Breast epithelium (tissue), 4 donors: ENCODE data around the gene CIAO3. TPM values are rescaled to one million over a fixed set of nuclear protein-coding genes. Genes with fewer than 3 reads are reported as not detected.

ENCODE experiments used
- DNase-seq, 2 donors: peaks; one replicate each; pipeline ENCODE4 v3.0.0-alpha.2; 2019; ENCODE audit warnings: low spot score in 2 of 2
- H3K27ac ChIP-seq, 2 donors: fragments of 200-600 bp; sonication (generic) in 1 of 2; one replicate each; pipeline ENCODE4 v1.5.1; 2016 to 2019; ENCODE audit warnings: mild to moderate bottlenecking in 1 of 2
- H3K27me3 ChIP-seq, 2 donors: fragments of 200-600 bp; sonication (generic) in 1 of 2; one replicate each; pipeline versions ENCODE4 v1.5.1 to v1.6.0; 2017 to 2019; ENCODE audit warnings: control low read depth in 1 of 2, mild to moderate bottlenecking in 1 of 2
- H3K36me3 ChIP-seq: fragments of 200-600 bp; one replicate; pipeline ENCODE4 v1.5.1; 2019
- H3K4me1 ChIP-seq, 2 donors: fragments of 200-600 bp; sonication (generic); one replicate each; pipeline ENCODE4 v1.5.1; 2016 to 2019; ENCODE audit warnings: control low read depth in 1 of 2
- H3K4me3 ChIP-seq, 3 donors: fragments of 200-600 bp; sonication (generic); 1 replicate in 2 of 3; 2 replicates in 1 of 3; pipeline ENCODE4 v1.5.1; 2016 to 2019; ENCODE audit warnings: mild to moderate bottlenecking in 3 of 3, moderate library complexity in 2 of 3
- H3K9me3 ChIP-seq, 2 donors: fragments of 200-600 bp; sonication (generic) in 1 of 2; one replicate each; pipeline ENCODE4 v1.5.1; 2016 to 2019; ENCODE audit warnings: control low read depth in 1 of 2
- CTCF ChIP-seq, 3 donors: fragments of 450-650 bp; IDR thresholded peaks; one replicate each; pipeline ENCODE4 v1.5.1; 2016 to 2017; ENCODE audit warnings: antibody characterized with exemption in 3 of 3, mild to moderate bottlenecking in 3 of 3, moderate library complexity in 3 of 3
- POLR2A ChIP-seq: fragments of 450-650 bp; IDR thresholded peaks from one replicate; pipeline ENCODE4 v1.6.1; 2016; ENCODE audit warnings: antibody characterized with exemption, mild to moderate bottlenecking, moderate library complexity
- POLR2AphosphoS5 ChIP-seq, 3 donors: sonication (generic); formaldehyde crosslinking; IDR thresholded peaks; one replicate each; pipeline ENCODE4 v1.6.1; 2017; ENCODE audit warnings: antibody characterized with exemption in 3 of 3
- intact Hi-C: fragments of 100-400 bp; cut with DNase I; formaldehyde crosslinking; loops from one replicate; pipeline ENCODE4 v1.15.1; 2023; ENCODE audit warnings: low total_unique reads
- total RNA-seq, 3 donors: library from RNA; depleted of rRNA; stranded (reverse); fragments of >200 nt; gene quantifications; one replicate each; pipeline ENCODE4 v1.1.0, GENCODE V29; 2016

Gene CIAO3
- total RNA-seq, 3 donors from 2014 or later = 23.0 to 43.2 (median 41.6) TPM

- H3K27ac ChIP-seq = no peak overlapping the region
- no peaks in the 10 kb centered on the region for H3K36me3 ChIP-seq
- no peak for DNase-seq
- TF ChIP-seq CTCF (IDR thresholded peaks at IDR 0.05) (no peak), POLR2AphosphoS5 (IDR thresholded peaks at IDR 0.05) (no peak), POLR2A (no peak)
- H3K9me3 ChIP-seq = no peaks in the 10 kb centered on the region
- H3K4me1 ChIP-seq = peaks cover 0 to 6% of the 10 kb centered on the region in 2 donors
- H3K27me3 ChIP-seq = peaks cover 24 to 76% of the 10 kb centered on the region in 2 donors
- intact Hi-C loops = no loop called here
- no peak overlapping the region for H3K4me3 ChIP-seq
Observed at GRCh38 chr16:708959-709358, 31.8 kb downstream of the CIAO3 start.

GRCh38 chr16:708019-708418 is 32.8 kb downstream of the CIAO3 start:
- Histone ChIP-seq H3K9me3 (no peaks in the 10 kb centered on the region), H3K27me3 (peaks cover 24 to 86% of the 10 kb centered on the region in 2 donors), H3K36me3 (no peaks in the 10 kb centered on the region), H3K27ac (no peak overlapping the region), H3K4me3 (no peak overlapping the region), H3K4me1 (peaks cover 0 to 6% of the 10 kb centered on the region in 2 donors)
- DNase-seq = no peak
- intact Hi-C loops = no loop called here
- TF ChIP-seq POLR2AphosphoS5 (IDR thresholded peaks at IDR 0.05) = no peak

GRCh38 chr16:707062-707538 is 33.7 kb downstream of the CIAO3 start:
- Histone ChIP-seq H3K9me3 (no peaks in the 10 kb centered on the region), H3K27me3 (peaks cover 24 to 95% of the 10 kb centered on the region in 2 donors), H3K4me1 (peaks cover 0 to 6% of the 10 kb centered on the region in 2 donors), H3K36me3 (no peaks in the 10 kb centered on the region), H3K27ac (no peak overlapping the region), H3K4me3 (no peak overlapping the region)
- intact Hi-C loops = no loop called here
- TF ChIP-seq CTCF (IDR thresholded peaks at IDR 0.05) (no peak), POLR2AphosphoS5 (IDR thresholded peaks at IDR 0.05) (no peak), POLR2A (no peak)
- DNase-seq = no peak

GRCh38 chr16:706189-707061 is 34.4 kb downstream of the CIAO3 start:
- intact Hi-C loops = no loop called here
- H3K27me3 ChIP-seq = peaks cover 23 to 95% of the 10 kb centered on the region in 2 donors
- peak overlapping the region in 2 of 3 donors; percentile 27 to 60 for H3K4me3 ChIP-seq
- TF ChIP-seq POLR2AphosphoS5 (IDR thresholded peaks at IDR 0.05) (no peak), POLR2A (no peak)
- no peak overlapping the region for H3K27ac ChIP-seq
- H3K36me3 ChIP-seq = no peaks in the 10 kb centered on the region
- H3K4me1 ChIP-seq = peaks cover 0 to 6% of the 10 kb centered on the region in 2 donors
- no peak for DNase-seq
- no peaks in the 10 kb centered on the region for H3K9me3 ChIP-seq

GRCh38 chr16:705431-706188 is 35.2 kb downstream of the CIAO3 start, which contains the start of gene FBXL16:
Gene FBXL16, minus strand, starts transcription at chr16:705801. Its CDS starts 8,396 bp downstream, at chr16:697405.
- TF ChIP-seq POLR2A (no peak), POLR2AphosphoS5 (IDR thresholded peaks at IDR 0.05) (no peak), CTCF (IDR thresholded peaks at IDR 0.05) (no peak)
- H3K27ac ChIP-seq = no peak within 1 kb of the TSS
- peaks cover 2 to 6% of the 10 kb centered on the region in 2 donors for H3K4me1 ChIP-seq
- H3K9me3 ChIP-seq = no peaks in the 10 kb centered on the region
- intact Hi-C loops = no loop called here
- peaks cover 24 to 95% of the 10 kb centered on the region in 2 donors for H3K27me3 ChIP-seq
- DNase-seq = no peak
- H3K36me3 ChIP-seq = no peaks in the 10 kb centered on the region
- H3K4me3 ChIP-seq = peak within 1 kb of the TSS in 2 of 3 donors; percentile 27 to 60
